CD4-positive, alpha-beta memory T cell (primary cell): ENCODE data around the gene GPSM1. TPM values are rescaled to one million over a fixed set of nuclear protein-coding genes. Genes with fewer than 3 reads are reported as not detected.

Source experiments
- CTCF ChIA-PET: fragments of 350-600 bp; sonication (Branson Sonifier 250); formaldehyde crosslinking; loops from one replicate; lab custom pipeline; 2021; ENCODE audit warnings: inconsistent platforms; ENCODE audit not compliant: partially characterized antibody; lab: Charles Lee
- POLR2A ChIA-PET: fragments of 350-600 bp; sonication (Branson Sonifier 250); formaldehyde crosslinking; loops from one replicate; lab custom pipeline; 2021; ENCODE audit not compliant: partially characterized antibody; lab: Charles Lee
- DNase-seq, 5 donors: peaks; one replicate each; pipeline versions ENCODE4 v3.0.0 to v3.0.0-alpha.2; 2020 to 2022; ENCODE audit warnings: mixed read lengths in 1 of 5
- H3K27ac ChIP-seq: one replicate; pipeline ENCODE4 v1.7.0; 2013; ENCODE audit warnings: low read depth, low read length
- H3K27me3 ChIP-seq: 2 replicates; pipeline ENCODE4 v1.7.0; 2013; ENCODE audit warnings: mild to moderate bottlenecking, low read length, moderate library complexity; ENCODE audit not compliant: insufficient read depth
- H3K36me3 ChIP-seq: 2 replicates; pipeline ENCODE4 v1.7.0; 2013; ENCODE audit warnings: mild to moderate bottlenecking, low read length, moderate library complexity; ENCODE audit not compliant: insufficient read depth
- H3K4me1 ChIP-seq: 2 replicates; pipeline ENCODE4 v1.7.0; 2013; ENCODE audit warnings: mild to moderate bottlenecking, low read length, moderate library complexity; ENCODE audit not compliant: insufficient read depth
- H3K4me3 ChIP-seq, 2 donors: one replicate each; pipeline ENCODE4 v1.7.0; 2013; ENCODE audit warnings: low read length in 2 of 2, mild to moderate bottlenecking in 1 of 2
- H3K9me3 ChIP-seq, 2 donors: one replicate each; pipeline ENCODE4 v1.7.0; 2013; ENCODE audit warnings: low read length in 2 of 2, control low read depth in 1 of 2; ENCODE audit not compliant: control insufficient read depth in 1 of 2
- H3K27ac Mint-ChIP-seq, 7 donors: one replicate each; pipeline ENCODE4 v1.8.0; 2020 to 2021; ENCODE audit warnings: mixed read lengths in 7 of 7, mild to moderate bottlenecking in 6 of 7, inconsistent platforms in 3 of 7, moderate library complexity in 3 of 7
- H3K27me3 Mint-ChIP-seq, 2 donors: one replicate each; pipeline ENCODE4 v1.8.0; 2020 to 2021; ENCODE audit warnings: mixed read lengths in 2 of 2
- H3K36me3 Mint-ChIP-seq, 2 donors: one replicate each; pipeline ENCODE4 v1.8.0; 2020 to 2021; ENCODE audit warnings: mixed read lengths in 2 of 2, inconsistent platforms in 1 of 2, mild to moderate bottlenecking in 1 of 2
- H3K4me1 Mint-ChIP-seq, 4 donors: one replicate each; pipeline ENCODE4 v1.8.0; 2020 to 2021; ENCODE audit warnings: mixed read lengths in 4 of 4, mild to moderate bottlenecking in 1 of 4
- H3K4me3 Mint-ChIP-seq, 8 donors: one replicate each; pipeline ENCODE4 v1.8.0; 2020 to 2021; ENCODE audit warnings: mixed read lengths in 8 of 8, mild to moderate bottlenecking in 7 of 8, moderate library complexity in 6 of 8, inconsistent platforms in 3 of 8
- H3K9me3 Mint-ChIP-seq, 8 donors: one replicate each; pipeline ENCODE4 v1.8.0; 2020 to 2021; ENCODE audit warnings: mixed read lengths in 8 of 8, mild to moderate bottlenecking in 5 of 8, inconsistent platforms in 3 of 8, moderate library complexity in 1 of 8
- intact Hi-C: fragments of 100-400 bp; cut with micrococcal nuclease; formaldehyde crosslinking; loops from one replicate; pipeline ENCODE4 v1.15.1; 2023
- polyA plus RNA-seq, 2 donors: library from polyadenylated mRNA; unstranded; fragments of 300-500 nt; fragmentation: Illumina TruSeq; gene quantifications; one replicate each; pipeline ENCODE4 v1.2.3, GENCODE V29; 2021
- total RNA-seq, 2 experiments: library from RNA; stranded (reverse); gene quantifications; one replicate each; pipeline ENCODE4 v1.2.3, GENCODE V29; 2021

Gene GPSM1
- total and polyA plus RNA-seq, 4 experiments from 2014 or later = 0.78 to 8.1 (median 4.6) TPM

GRCh38 chr9:136292026-136292538 is 35.3 kb upstream of the GPSM1 start:
- no peaks in the 10 kb centered on the region for H3K9me3 ChIP-seq
- Mint-ChIP-seq H3K36me3 (no peaks in the 10 kb centered on the region), H3K4me3 (no peak overlapping the region), H3K27ac (no peak overlapping the region), H3K9me3 (no peaks in the 10 kb centered on the region), H3K27me3 (peaks cover 3 to 5% of the 10 kb centered on the region in 2 donors), H3K4me1 (no peaks in the 10 kb centered on the region)
- H3K4me3 ChIP-seq = no peak overlapping the region
- POLR2A ChIA-PET = no interaction called here
- no peaks in the 10 kb centered on the region for H3K27me3 ChIP-seq
- no peaks in the 10 kb centered on the region for H3K4me1 ChIP-seq
- DNase-seq = no peak
- CTCF ChIA-PET = no interaction called here
- intact Hi-C loops = no loop called here
- H3K27ac ChIP-seq = no peak overlapping the region
- no peaks in the 10 kb centered on the region for H3K36me3 ChIP-seq

- POLR2A ChIA-PET = no interaction called here
- H3K27me3 ChIP-seq = no peaks in the 10 kb centered on the region
- intact Hi-C loops = no loop called here
- no peaks in the 10 kb centered on the region for H3K9me3 ChIP-seq
- CTCF ChIA-PET = no interaction called here
- Mint-ChIP-seq H3K4me1 (no peaks in the 10 kb centered on the region), H3K36me3 (no peaks in the 10 kb centered on the region), H3K9me3 (no peaks in the 10 kb centered on the region), H3K27me3 (no peaks in the 10 kb centered on the region), H3K4me3 (no peak overlapping the region), H3K27ac (no peak overlapping the region)
- no peak overlapping the region for H3K4me3 ChIP-seq
- H3K4me1 ChIP-seq = no peaks in the 10 kb centered on the region
- no peak for DNase-seq
- H3K36me3 ChIP-seq = no peaks in the 10 kb centered on the region
- no peak overlapping the region for H3K27ac ChIP-seq
Observed at GRCh38 chr9:136292591-136293448, 34.5 kb upstream of the GPSM1 start.

GRCh38 chr9:136293476-136294077 is 33.8 kb upstream of the GPSM1 start:
- H3K4me3 ChIP-seq = no peak overlapping the region
- H3K27me3 ChIP-seq = no peaks in the 10 kb centered on the region
- Mint-ChIP-seq H3K4me1 (no peaks in the 10 kb centered on the region), H3K27ac (no peak overlapping the region), H3K4me3 (no peak overlapping the region), H3K27me3 (peaks cover 0 to 1% of the 10 kb centered on the region in 2 donors), H3K36me3 (no peaks in the 10 kb centered on the region), H3K9me3 (no peaks in the 10 kb centered on the region)
- no peaks in the 10 kb centered on the region for H3K9me3 ChIP-seq
- intact Hi-C loops = no loop called here
- POLR2A ChIA-PET = no interaction called here
- CTCF ChIA-PET = no interaction called here
- no peaks in the 10 kb centered on the region for H3K4me1 ChIP-seq
- no peaks in the 10 kb centered on the region for H3K36me3 ChIP-seq
- DNase-seq = no peak
- no peak overlapping the region for H3K27ac ChIP-seq

- ChIA-PET CTCF (no interaction called here), POLR2A (no interaction called here)
- H3K27ac Mint-ChIP-seq = no peak overlapping the region
- intact Hi-C loops = no loop called here
- H3K4me3 Mint-ChIP-seq = no peak overlapping the region
- Histone ChIP-seq H3K4me3 (no peak overlapping the region), H3K4me1 (no peaks in the 10 kb centered on the region), H3K36me3 (no peaks in the 10 kb centered on the region), H3K9me3 (no peaks in the 10 kb centered on the region), H3K27me3 (no peaks in the 10 kb centered on the region), H3K27ac (no peak overlapping the region)
- H3K27me3 Mint-ChIP-seq = peaks cover 0 to 2% of the 10 kb centered on the region in 2 donors
- no peaks in the 10 kb centered on the region for H3K36me3 Mint-ChIP-seq
- H3K4me1 Mint-ChIP-seq = no peaks in the 10 kb centered on the region
- H3K9me3 Mint-ChIP-seq = no peaks in the 10 kb centered on the region
- no peak for DNase-seq
Observed at GRCh38 chr9:136294437-136294836, 32.9 kb upstream of the GPSM1 start.

- Histone ChIP-seq H3K27me3 (no peaks in the 10 kb centered on the region), H3K4me1 (no peaks in the 10 kb centered on the region), H3K9me3 (no peaks in the 10 kb centered on the region), H3K36me3 (no peaks in the 10 kb centered on the region), H3K4me3 (no peak overlapping the region), H3K27ac (no peak overlapping the region)
- peaks cover 0 to 2% of the 10 kb centered on the region in 2 donors for H3K27me3 Mint-ChIP-seq
- H3K9me3 Mint-ChIP-seq = no peaks in the 10 kb centered on the region
- no peaks in the 10 kb centered on the region for H3K36me3 Mint-ChIP-seq
- intact Hi-C loops = no loop called here
- DNase-seq = no peak
- no peaks in the 10 kb centered on the region for H3K4me1 Mint-ChIP-seq
- ChIA-PET CTCF (no interaction called here), POLR2A (no interaction called here)
- no peak overlapping the region for H3K27ac Mint-ChIP-seq
- no peak overlapping the region for H3K4me3 Mint-ChIP-seq
Observed at GRCh38 chr9:136295055-136295454, 32.3 kb upstream of the GPSM1 start.

- Mint-ChIP-seq H3K4me1 (no peaks in the 10 kb centered on the region), H3K36me3 (no peaks in the 10 kb centered on the region), H3K9me3 (no peaks in the 10 kb centered on the region), H3K27ac (no peak overlapping the region), H3K27me3 (peaks cover 0 to 2% of the 10 kb centered on the region in 2 donors), H3K4me3 (no peak overlapping the region)
- H3K27me3 ChIP-seq = no peaks in the 10 kb centered on the region
- ChIA-PET POLR2A (no interaction called here), CTCF (no interaction called here)
- no peaks in the 10 kb centered on the region for H3K4me1 ChIP-seq
- intact Hi-C loops = no loop called here
- H3K4me3 ChIP-seq = no peak overlapping the region
- H3K27ac ChIP-seq = no peak overlapping the region
- H3K36me3 ChIP-seq = no peaks in the 10 kb centered on the region
- DNase-seq = no peak
- no peaks in the 10 kb centered on the region for H3K9me3 ChIP-seq
Observed at GRCh38 chr9:136295542-136296433, 31.6 kb upstream of the GPSM1 start.
